ENCODE measurements around the gene ISOC1.
A peak's percentile ranks its signal among the peaks of the same experiment; 100 is the strongest.

ISOC1 gene

DNA sequence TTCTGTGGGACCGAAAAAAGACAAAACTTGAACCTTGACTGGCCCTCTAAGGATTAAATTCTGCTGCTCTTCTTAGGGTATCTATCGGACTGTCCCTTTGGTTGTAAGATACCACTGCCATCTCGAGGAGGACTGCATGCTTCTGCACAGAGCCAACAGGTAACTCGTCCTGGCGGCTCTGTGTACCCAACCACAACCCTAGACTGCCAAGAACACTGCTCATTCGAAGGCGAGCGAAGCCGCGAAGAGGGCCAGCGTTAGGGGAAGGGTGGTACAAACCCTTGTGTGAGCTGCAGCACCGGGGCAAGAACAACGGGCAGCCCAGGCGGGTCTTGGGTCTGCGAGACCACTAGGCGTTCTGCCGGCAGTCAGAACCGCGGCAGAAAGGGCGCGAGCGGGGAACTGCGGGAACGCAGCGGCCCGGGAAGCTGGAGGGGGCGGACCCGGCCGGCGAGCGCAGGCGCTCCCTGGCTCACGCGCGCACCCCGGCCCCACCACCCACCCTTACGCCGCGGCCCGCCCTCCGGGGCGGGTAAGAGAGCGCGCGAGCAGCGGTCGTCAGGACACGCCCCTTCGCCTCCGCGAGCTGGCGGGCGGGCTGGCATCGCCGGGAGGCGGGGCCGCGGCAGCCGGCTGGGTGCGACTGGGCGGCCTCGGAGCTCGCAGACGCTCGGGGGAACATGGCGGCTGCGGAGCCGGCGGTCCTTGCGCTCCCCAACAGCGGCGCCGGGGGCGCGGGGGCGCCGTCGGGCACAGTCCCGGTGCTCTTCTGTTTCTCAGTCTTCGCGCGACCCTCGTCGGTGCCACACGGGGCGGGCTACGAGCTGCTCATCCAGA is at the start of gene ISOC1:
Gene ISOC1 (plus strand): TSS at position 663 of the 837 bp plus-strand sequence. CDS start 18 bp downstream, at position 681.
- DNase-seq = peak; percentile 97

DNA sequence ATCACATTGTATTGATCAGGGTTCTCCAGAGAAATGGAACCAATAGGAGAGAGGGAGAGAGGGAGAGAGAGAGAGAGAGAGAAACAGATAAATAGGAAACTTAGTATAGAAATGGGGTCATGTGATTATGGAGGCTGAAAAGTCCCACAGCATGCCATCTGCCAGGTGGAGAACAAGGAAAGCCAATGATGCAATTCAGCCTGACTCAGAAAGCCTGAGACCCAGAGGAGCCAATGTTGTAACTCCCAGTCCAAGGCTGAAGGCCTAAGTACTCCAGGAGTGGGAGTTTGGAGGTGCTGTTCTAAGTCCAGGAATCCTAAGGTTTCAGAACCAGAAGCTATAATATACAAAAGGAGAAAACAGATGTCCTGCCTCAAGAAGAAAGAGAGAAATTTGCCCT is 48.4 kb upstream of the ISOC1 start:
- DNase-seq = no peak

DNA sequence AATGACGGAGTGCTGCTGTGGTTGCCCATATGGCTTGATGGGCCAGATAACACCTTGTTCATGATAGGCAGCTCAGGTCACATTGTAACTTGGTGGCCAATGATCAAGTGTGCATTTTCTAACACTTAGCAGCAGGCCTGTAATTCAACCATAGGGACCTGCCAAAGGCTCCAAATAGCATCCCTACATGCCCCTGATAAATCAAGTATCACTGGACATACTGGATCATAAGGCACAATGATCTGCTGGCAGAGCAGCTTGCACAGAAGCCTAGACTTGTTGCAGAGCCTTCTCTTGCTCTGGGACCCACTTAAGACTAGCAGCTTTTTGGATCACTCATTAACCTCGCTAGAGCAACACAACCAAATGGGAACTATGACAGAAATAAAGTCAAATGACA is 46.0 kb upstream of the ISOC1 start:
- DNase-seq = no peak

DNA sequence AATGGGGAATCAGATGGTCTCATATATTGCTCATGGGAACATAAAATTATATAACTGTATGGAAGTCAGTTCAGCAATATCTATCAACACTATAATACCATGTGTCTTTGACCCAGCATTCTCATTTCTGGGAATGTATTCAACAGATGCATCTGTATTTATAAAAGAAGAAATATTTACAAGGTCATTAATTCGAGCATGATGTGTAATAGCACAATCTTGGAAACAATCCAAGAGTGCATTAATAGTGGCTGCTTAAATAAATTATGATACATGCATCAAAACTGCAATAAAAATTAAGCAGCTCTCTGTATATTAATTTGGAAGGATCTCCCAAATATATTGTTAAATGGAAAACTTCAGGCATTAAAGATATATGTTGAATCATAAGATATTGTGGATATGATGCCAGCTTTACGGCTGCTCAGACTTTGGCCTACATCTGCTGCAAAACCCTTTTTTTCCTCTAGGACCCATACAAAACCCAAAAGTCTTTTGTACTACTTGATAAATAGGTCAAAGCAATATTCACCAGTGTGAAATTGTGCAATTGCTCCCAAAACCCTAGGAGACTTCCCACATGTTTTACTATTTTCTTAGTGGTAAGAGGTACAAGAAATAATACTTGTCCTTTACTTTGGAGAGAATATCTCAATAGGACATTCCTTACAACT is 45.3 kb upstream of the ISOC1 start:
- no peak for DNase-seq

DNA sequence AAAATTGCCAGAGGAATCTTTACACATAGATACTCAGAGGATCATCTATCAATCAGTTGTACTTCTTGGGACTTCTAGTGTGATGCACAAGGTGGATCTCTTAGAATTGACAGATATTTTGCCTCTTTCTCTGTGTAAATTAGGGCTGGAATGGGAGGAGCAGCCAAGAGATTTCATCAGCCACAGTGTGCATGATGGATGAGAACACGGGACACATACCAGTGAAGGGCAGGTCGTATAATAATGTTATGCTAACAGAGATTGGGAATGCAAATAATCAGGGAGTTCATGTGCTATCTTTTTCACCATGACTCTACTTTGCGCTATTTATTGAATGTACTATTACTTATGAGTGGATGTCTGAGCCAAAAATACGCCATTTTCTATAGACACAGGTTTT is 43.3 kb upstream of the ISOC1 start:
- DNase-seq = no peak

DNA sequence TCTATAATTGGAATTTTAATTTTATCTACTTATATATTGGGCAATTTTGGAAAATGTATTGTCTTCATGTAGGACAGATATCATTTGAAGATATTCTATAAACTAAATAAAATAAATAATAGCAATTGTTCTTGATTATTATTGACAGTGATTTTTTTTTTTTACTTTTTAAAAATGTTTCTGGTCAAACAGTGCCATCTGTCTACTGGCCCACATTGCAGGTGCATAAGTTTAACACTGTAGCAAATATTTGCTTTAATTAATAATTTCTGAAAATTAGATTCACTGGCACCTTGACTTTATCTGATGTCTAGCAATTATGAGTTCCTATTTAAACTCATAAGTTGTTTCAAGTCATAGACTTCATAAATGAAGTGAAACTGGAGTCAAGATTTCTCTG is 41.1 kb upstream of the ISOC1 start:
- DNase-seq = no peak

DNA sequence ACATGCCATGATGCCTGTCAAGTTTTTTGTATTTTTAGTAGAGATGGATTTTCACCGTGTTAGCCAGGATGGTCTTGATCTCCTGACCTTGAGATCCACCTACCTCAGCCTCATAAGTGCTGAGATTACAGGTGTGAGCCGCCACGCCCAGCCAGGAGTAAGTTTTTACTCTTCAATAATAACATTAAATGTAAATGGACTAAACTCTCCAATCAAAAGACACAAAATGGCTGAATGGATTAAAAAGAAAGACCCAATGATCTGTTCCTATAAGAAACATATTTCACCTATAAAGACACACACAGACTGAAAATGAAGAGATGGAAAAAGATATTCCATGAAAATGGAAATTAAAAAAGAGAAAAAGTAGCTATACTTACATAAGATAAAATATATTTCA is 37.2 kb upstream of the ISOC1 start:
- DNase-seq = no peak

DNA sequence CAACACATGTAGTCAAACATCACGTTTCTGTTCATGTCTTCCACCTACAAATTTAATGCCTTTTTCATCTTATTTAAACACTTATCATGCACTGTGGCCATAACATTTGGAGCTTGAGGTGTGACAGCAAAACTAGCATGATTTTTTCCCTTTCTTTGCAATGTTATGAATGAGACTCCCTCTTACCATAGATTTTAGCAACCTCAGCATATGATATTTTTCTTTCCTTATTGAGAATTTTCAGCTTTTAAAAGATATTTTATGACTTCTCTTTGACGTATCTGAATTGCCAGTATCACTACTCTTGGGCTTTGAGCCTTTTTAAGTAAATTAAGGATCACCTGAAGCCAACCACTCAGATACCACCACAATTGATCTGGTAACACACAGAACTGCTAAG is 32.7 kb upstream of the ISOC1 start:
- DNase-seq = no peak

DNA sequence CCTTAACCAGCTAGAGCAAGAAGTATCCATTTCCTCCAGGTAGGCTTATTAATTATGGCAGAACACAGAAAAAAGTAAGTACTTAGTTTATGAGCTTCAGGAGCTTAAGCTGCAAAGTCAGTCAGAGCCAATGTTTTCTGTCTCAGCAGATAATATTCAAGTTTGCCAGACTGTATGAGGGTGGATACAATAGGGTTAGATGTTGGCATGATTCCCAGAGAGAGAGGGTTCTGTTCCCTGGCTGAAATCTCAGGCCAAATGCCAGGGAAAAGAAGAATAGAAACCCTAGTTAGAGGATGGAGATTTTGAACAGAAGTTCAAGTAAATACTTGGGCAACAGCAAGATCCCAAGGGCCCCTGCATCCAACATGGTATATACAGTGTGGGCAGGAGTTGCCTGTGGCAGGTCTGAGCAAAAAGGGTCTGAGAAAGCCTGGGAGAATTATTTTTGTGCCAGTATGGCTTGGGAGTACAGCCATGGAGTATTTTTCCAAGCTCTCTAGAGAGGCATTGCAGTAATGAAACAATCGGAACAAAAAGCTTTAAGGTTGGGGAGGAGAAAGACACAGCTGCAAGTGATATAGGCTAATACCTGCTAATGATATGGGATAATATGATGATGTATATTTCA is 31.0 kb upstream of the ISOC1 start:
- DNase-seq = no peak

DNA sequence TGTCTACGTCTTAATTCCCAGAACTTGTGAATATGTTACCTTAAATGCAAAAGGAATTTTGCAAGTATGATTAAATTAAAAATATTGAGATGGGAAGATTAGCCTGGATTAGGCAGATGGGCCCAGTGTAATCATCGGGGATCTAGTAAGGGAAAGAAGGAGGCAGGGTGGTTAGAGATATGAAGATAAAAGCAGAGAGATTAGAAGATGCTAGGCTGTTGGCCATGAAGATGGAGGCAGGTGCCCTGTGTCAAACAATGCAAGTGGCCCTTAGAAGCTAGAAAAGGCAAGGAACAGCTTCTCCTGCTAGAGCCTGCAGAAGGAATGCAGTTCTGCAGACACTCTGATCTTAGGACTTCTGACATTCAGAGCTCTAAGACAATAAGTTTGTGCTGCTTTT is 28.8 kb upstream of the ISOC1 start:
- no peak for DNase-seq

DNA sequence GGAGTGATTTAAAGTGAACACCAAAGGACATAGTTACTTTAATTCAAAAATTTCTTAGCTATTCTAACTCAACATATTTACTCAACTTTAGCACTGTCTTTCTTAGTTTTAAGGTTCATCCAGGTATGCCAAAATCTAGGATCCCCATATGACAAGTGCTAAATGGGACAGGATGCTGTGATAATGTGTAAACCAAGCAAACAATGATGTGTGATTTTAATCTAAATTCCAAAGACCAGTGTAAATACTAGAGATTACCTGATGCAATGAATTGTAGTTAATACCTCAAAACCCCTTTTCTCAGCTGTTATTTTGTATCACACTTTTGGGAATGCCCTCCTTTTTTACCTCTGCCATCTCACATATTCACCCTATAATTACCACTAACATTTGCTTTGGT is 26.8 kb upstream of the ISOC1 start:
- no peak for DNase-seq

DNA sequence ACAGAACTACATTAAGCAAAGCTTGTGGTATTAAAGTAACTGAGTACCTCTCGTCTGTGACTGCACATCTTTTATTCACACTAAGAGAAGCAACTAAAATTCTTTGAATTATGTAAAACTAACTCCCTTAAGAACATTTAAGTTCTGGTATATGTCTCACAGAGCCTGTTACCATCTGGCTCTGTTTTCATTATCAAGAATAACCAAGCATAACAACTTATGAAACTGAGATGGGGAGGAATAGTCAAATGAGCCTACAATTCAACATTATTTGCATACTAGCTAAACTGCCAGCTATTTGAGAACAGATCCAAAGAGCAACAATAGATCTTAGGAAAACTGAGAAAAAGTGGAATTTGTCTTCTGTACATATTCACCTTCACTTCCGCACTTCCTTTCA is 25.3 kb upstream of the ISOC1 start:
- DNase-seq = no peak

DNA sequence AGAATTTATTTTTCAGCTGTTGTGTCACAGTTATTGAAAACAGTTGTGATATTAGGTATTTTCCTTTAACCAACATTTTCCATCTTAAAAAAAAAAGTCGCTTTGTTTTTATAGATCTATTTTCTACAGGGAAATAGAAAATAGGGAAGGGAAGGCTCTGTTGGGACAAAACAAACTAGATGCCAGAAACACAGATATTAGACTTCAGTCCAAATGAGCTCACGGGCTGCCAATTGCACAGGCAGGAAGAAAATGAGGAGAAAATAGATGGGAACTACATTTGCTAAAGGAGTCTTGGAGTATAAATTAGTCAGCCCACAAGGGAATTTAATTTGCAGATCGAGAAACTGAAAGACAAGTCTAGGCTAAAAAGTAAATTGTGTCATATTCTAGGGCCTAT is 21.4 kb upstream of the ISOC1 start:
- DNase-seq = no peak

DNA sequence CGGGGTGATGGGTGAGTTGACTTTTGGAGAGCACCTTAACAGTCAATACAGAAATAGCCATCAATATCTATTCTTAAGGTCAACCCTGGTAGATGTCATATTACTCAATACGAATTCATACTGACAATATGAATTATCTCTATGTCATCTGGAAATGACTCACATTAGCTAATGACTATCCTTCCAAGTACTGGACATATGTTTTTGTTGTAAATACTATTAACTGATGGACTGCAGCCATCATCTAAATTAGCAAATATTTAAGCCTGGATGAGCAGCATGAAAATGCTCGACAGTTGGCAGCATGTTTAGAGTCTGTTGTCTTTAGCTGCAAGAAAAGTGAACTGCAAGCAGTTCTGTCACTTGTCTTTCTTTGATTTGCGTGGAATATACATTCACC is 19.6 kb upstream of the ISOC1 start:
- no peak for DNase-seq

DNA sequence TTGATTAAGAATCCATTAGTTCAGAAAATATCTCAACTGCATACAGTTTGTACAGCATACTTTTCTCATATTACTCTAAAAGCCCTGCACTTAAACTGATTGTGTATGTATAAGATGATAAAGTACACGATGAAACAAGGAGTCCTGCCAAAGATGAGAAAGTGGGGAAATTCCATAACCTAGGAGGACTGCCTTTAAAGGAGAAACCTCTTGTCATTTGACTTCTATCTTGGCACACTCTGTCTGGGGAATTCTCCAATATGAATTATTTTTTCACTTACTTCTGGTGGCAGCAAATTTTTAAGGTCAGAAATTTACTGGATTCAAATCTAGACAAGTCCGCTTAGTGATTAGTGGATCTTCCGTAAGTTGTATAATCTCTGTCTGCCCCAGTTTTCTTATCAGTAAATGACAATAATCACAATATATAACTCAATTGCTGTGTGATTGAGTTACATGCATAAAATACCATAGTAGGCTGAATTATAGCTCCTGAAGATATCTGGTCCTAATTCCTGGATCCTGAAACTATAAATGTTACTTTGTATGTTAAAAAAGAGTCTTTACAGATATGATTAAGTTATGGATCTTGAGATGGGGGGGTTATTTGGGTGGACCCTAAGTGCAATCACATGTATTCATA is 17.0 kb upstream of the ISOC1 start:
- DNase-seq = no peak

DNA sequence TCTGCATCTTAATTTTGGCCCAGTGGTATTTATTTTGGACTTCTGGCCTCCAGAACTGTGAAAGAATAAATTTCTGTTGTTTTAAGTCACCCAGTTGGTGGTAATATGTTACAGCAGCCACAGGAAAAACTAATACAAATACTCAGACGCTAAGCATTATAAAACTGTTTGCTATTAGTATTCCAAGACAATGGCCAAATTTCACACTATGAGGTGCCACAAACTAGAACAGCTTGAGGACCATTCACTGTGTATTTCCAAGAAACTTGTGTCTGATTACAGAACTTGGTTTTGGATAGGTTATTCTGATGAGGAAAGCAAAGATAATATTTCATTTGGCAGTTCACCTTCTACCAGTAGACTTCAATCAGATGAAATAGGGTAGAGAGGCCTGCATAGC is 16.3 kb upstream of the ISOC1 start:
- no peak for DNase-seq

DNA sequence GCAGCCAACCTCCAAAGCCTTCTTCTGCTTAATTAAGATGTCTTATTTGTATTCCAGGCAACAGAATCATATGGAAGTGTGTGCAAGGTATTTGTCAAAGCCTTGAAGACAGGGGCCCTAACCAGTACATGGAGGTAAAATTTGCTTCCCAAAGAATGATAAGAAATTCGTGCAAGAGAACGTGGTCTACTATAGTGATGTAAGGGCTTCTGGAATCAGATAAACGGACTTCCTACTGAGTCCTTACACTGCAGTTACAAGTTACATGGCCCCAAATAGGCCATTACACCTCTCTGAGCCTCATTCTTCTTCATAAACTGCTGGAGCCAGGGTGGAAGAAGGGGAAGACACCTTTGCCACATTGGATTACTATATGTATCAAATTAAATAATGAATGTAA is 15.9 kb upstream of the ISOC1 start:
- no peak for DNase-seq

DNA sequence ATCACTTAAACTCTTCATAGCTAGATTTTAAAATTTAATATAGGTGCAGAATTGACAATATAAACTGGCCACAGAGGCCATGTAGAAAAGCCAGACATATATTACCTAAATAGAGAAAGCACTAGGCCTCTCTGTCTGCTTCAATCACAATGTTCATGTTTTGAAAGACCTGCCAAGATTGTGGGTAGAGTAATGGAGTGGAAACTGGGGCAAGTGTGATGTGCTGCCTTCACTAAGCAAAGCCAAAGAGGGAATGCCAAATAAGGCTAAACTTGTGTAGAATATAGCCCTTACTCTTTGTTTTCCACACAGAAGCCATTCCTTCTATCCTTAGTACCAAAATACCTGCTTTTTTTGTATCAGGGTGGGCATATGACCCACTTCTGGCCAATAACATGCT is 15.1 kb upstream of the ISOC1 start:
- DNase-seq = no peak

DNA sequence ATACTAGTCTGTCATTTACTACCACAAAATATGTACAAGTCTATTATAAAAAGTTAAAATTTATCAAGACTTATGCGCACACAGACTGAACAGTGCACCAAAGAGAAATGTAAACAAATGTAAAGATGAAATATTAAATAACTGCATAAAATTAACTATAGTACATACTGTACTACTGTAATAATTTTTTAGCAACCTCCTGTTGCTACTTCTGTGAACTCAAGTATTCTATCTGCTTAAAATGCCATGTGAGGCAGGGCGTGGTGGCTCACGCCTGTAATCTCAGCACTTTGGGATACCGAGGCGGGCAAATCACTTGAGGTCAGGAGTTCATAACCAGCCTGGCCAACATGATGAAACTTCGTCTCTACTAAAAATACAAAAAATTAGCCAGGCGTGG is 13.8 kb upstream of the ISOC1 start:
- no peak for DNase-seq

DNA sequence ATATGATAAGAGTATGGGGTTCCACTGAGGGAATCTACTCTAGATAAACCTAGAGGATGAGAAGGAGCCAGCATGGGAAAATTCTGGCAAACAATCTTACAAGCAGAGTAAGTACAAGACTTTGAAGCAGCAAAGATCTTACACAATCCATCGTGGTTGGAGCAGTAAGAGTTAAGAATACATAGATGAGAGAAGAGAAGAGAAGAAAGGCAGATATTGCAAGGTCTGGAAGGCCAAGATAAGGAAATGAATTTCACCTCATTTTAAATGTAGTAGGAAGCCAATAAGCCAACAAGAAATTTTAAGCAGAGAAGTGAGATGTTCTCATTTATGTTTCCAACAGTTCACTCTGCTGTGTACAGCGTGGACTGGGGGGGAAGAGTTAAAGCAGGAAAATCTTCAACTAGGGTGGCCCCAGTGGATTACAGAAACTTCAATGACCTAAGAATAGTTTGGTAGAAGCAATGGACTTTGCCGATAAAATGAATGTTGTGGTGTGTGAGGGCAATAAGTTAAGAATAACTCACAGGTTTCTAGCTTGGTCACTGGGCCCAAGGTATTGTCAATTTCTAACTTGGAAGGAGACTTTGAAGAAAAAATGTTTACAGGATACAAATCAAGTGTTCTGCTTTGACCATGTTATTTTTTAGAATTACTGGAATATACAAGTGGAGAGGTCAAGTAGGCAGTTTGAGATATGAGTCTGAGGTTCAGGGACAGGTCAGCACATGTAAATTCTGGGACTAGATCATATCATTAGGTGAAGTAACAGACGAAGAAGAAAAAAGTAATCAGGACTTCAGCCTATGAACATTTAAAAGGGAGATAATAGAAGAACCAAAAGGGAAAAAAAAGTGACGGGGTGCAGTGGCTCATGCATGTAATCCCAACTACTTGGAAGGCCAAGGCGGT is 12.1 kb upstream of the ISOC1 start:
- no peak for DNase-seq

DNA sequence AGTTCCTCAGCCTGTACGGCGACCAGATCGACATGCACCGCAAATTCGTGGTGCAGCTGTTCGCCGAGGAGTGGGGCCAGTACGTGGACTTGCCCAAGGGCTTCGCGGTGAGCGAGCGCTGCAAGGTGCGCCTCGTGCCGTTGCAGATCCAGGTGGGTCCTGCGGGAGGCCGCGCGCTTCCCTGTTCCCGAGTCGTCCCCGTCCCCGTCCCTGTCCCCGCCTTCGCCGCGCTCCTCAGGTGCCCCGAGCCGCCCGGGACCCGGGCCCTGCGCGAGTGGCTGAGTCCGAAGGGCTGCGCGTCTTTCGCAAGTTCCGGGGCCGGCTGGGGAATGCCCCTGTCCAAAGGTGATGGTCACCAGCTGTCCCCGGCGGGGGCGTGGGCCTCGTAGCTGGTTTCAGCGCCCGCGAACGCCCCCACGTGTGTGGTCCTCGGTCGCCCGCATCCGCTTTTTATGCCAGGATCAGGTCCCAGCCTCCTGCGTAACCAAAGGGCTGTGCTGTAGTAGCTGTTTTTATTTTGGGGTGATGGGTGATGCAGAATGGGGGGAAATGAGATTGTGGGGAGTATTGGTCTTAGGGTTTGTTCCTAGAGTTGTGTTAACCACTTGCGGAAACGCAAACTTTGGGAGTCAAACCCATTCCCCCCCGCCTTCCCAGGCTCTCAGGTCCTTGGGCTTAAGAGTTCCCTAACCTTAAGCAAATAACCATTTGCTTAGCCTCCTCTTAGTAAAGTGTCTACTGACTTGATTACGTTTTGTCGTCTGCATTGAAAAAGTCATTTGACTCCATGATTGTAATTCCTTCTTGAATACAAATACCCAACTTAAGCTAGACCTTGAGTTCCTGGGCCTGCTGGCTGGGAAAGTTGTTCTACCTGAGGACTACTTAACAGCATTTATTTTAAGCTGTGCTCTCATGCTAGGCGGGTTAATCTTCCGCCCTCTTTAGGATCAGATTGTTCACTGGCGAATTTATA is 663 bp downstream of the ISOC1 start:
- DNase-seq = no peak

Measured in activated naive CD4-positive, alpha-beta T cell treated with anti-CD3 and anti-CD28 coated beads, Interleukin-2, amount 50 U/mL, for 16 hours (primary cell).